ENCODE results near the gene FAM120B. TPM values are rescaled to one million over a fixed set of nuclear protein-coding genes. Genes with fewer than 3 reads are reported as not detected.

FAM120B gene
- total RNA-seq, 4 donors from 2014 or later: 25.0 to 32.8 (median 27.5) TPM

- no peak for TF ChIP-seq CTCF (IDR thresholded peaks at IDR 0.05; ENCODE audit: low read depth)
Measured at GRCh38 chr6:170289180-170289931, 17.2 kb upstream of the FAM120B start.

GRCh38 chr6:170289951-170290295 is 16.6 kb upstream of the FAM120B start:
- no peak for TF ChIP-seq CTCF (IDR thresholded peaks at IDR 0.05; ENCODE audit: low read depth)

GRCh38 chr6:170290296-170291128 is 16.0 kb upstream of the FAM120B start, which contains the start of gene DLL1:
TSS of gene DLL1 (minus strand) at chr6:170291078. CDS start at chr6:170290139, 939 bp downstream.
- TF ChIP-seq CTCF (IDR thresholded peaks at IDR 0.05; ENCODE audit: low read depth): no peak

- no peak for TF ChIP-seq CTCF (IDR thresholded peaks at IDR 0.05; ENCODE audit: low read depth)
Measured at GRCh38 chr6:170291271-170292110, 15.1 kb upstream of the FAM120B start.

- TF ChIP-seq CTCF (IDR thresholded peaks at IDR 0.05; ENCODE audit: low read depth): no peak
Measured at GRCh38 chr6:170292111-170292406, 14.5 kb upstream of the FAM120B start.

GRCh38 chr6:170292407-170293158 is 14.0 kb upstream of the FAM120B start:
- no peak for TF ChIP-seq CTCF (IDR thresholded peaks at IDR 0.05; ENCODE audit: low read depth)

Measured in subcutaneous adipose tissue (tissue), 4 donors.